Measurements from ENCODE around the gene PTP4A2. TPM values are rescaled to one million over a fixed set of nuclear protein-coding genes. Genes with fewer than 3 reads are reported as not detected.

The PTP4A2 gene
- total and polyA plus RNA-seq, 7 donors: 145 to 327 (median 228) TPM

DNA sequence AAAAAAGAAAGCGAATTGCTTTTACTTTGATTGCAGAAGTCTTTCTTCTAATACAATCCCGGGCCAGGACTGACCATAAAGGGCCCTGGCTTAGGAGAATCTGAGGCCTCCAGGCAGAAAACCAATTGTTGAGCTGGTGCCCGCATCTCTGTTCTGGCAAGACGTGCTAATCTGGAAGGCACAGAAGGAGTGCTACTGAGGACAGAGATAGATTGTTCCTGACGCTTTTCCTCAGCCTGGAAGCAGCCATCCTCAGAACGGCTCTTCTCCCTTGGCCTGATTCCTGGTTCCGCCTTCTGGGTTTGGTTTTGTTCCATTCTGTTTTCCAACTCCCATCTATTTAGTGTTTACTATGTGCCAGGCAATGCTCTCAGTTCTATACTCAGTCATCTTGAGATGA, 77.6 kb downstream of the PTP4A2 start:
- H3K27ac ChIP-seq: no peak overlapping the region
- TF ChIP-seq, protein P1, sequence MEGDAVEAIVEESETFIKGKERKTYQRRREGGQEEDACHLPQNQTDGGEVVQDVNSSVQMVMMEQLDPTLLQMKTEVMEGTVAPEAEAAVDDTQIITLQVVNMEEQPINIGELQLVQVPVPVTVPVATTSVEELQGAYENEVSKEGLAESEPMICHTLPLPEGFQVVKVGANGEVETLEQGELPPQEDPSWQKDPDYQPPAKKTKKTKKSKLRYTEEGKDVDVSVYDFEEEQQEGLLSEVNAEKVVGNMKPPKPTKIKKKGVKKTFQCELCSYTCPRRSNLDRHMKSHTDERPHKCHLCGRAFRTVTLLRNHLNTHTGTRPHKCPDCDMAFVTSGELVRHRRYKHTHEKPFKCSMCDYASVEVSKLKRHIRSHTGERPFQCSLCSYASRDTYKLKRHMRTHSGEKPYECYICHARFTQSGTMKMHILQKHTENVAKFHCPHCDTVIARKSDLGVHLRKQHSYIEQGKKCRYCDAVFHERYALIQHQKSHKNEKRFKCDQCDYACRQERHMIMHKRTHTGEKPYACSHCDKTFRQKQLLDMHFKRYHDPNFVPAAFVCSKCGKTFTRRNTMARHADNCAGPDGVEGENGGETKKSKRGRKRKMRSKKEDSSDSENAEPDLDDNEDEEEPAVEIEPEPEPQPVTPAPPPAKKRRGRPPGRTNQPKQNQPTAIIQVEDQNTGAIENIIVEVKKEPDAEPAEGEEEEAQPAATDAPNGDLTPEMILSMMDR (IDR thresholded peaks at IDR 0.05): no peak
- no peak for TF ChIP-seq POLR2A (IDR thresholded peaks at IDR 0.05)
- no peak for TF ChIP-seq EP300 (IDR thresholded peaks at IDR 0.05)
- no peak for TF ChIP-seq POLR2AphosphoS5 (IDR thresholded peaks at IDR 0.05)
- H3K4me3 ChIP-seq: no peak overlapping the region
- H3K4me1 ChIP-seq: no peaks in the 10 kb centered on the region
- no peaks in the 10 kb centered on the region for H3K27me3 ChIP-seq
- intact Hi-C loops (cut with DNase I): no loop called here
- no peak for DNase-seq
- 87 to 91% methylated on average over 7 of the region's 7 CpGs for WGBS, 2 donors
- no peaks in the 10 kb centered on the region for H3K9me3 ChIP-seq
- no peaks in the 10 kb centered on the region for H3K36me3 ChIP-seq

DNA sequence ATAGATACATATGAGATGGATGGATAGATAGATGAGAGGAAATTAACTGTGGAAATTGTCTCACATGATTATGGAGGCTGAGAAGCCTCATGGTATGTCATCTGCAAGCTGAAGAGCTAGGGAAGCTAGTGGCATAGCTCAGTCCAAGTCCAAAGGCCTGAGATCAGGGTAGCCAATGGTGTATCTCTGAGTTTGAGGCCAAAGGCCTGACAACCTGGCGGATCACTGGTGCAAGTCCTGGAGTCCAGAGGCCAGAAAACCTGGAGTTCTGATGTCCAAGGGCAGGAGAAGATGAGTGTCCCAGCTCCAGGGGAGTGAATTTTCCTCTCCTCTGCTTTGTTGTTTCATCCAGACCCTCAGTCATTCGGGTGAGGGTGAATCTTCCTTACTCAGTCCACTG, 78.4 kb downstream of the PTP4A2 start:
- DNase-seq: no peak
- Histone ChIP-seq H3K27me3 (no peaks in the 10 kb centered on the region), H3K4me3 (no peak overlapping the region), H3K9me3 (no peaks in the 10 kb centered on the region), H3K27ac (no peak overlapping the region), H3K4me1 (no peaks in the 10 kb centered on the region), H3K36me3 (no peaks in the 10 kb centered on the region)
- TF ChIP-seq POLR2A (IDR thresholded peaks at IDR 0.05): no peak
- TF ChIP-seq, protein P1 (IDR thresholded peaks at IDR 0.05): no peak
- TF ChIP-seq POLR2AphosphoS5 (IDR thresholded peaks at IDR 0.05): no peak
- 99 to 100% methylated on average over 2 of the region's 2 CpGs for WGBS, 2 donors
- intact Hi-C loops (cut with DNase I): no loop called here

DNA sequence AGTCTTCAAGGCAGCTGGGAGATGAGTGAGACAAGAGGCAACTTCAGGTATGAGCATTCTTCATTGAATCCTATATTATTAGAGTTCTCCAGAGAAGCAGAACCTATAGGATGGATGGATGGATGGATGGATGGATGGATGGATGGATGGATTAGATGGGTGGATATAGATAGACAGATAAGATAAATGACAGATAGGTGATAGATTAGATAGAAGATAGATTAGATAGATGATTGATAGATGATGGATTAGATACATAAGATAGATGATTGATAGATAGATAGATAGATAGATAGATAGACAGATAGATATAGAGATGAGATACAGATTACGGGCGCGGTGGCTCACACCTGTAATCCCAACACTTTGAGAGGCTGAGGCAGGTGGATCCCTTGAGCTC, 79.1 kb downstream of the PTP4A2 start:
- no peak overlapping the region for H3K27ac ChIP-seq
- intact Hi-C loops (cut with DNase I): no loop called here
- DNase-seq: no peak
- no peaks in the 10 kb centered on the region for H3K36me3 ChIP-seq
- H3K9me3 ChIP-seq: no peaks in the 10 kb centered on the region
- WGBS, 2 donors: 98 to 100% methylated on average over 3 of the region's 3 CpGs
- TF ChIP-seq, protein P1 (IDR thresholded peaks at IDR 0.05): no peak
- TF ChIP-seq EP300 (IDR thresholded peaks at IDR 0.05) (no peak), POLR2AphosphoS5 (IDR thresholded peaks at IDR 0.05) (no peak), POLR2A (IDR thresholded peaks at IDR 0.05) (no peak)
- no peaks in the 10 kb centered on the region for H3K27me3 ChIP-seq
- H3K4me3 ChIP-seq: no peak overlapping the region
- H3K4me1 ChIP-seq: no peaks in the 10 kb centered on the region

DNA sequence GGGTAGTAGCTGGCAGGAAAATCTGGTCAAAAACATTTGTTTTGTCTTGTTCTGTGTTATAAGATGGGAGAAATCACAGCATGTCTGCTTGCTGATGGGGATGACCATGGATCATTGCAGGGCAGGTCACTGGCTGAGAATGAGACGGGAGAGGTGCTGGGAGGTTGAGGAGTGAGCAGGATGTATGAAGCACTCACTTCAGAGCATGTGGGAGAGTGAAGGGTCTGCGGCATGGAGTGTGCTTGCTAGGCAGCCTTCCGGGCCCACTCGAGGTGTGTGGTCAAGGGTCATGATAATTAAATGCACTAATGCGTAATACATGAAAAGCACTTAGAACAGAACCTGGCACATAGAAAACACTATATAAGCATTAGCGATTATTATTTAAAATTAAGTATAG, 80.3 kb downstream of the PTP4A2 start:
- 86 to 88% methylated on average over 6 of the region's 6 CpGs for whole genome bisulfite sequencing, 2 donors
- H3K4me3 ChIP-seq: no peak overlapping the region
- no peaks in the 10 kb centered on the region for H3K36me3 ChIP-seq
- no peaks in the 10 kb centered on the region for H3K4me1 ChIP-seq
- no peak overlapping the region for H3K27ac ChIP-seq
- TF ChIP-seq POLR2A (IDR thresholded peaks at IDR 0.05) (no peak), EP300 (IDR thresholded peaks at IDR 0.05) (no peak), POLR2AphosphoS5 (IDR thresholded peaks at IDR 0.05) (no peak)
- TF ChIP-seq, protein P1 (IDR thresholded peaks at IDR 0.05): no peak
- no peaks in the 10 kb centered on the region for H3K27me3 ChIP-seq
- no peak for DNase-seq
- no peaks in the 10 kb centered on the region for H3K9me3 ChIP-seq
- intact Hi-C loops (cut with DNase I): no loop called here

Other genes starting within 250 kb of the PTP4A2 start
- gene COL16A1, start 234.4 kb downstream of the PTP4A2 start, total RNA-seq: 100 to 1,000 TPM in 2 of 4 donors, 10 to 100 TPM in 2; 43.1 to 271 (median 98.8) TPM
- gene COL16A1, start 234.4 kb downstream of the PTP4A2 start, polyA plus RNA-seq: 10 to 100 TPM in 1 of 3 donors, 1 to 10 TPM in 2; 4.6 to 23.4 (median 4.8) TPM
- 1 to 10 TPM; 1.4 to 3.9 (median 1.5) TPM for gene ADGRB2, start 174.0 kb downstream of the PTP4A2 start, total RNA-seq
- 1 to 10 TPM in 1 of 3 donors, not detected in 2; 1.3 TPM for gene ADGRB2, start 174.0 kb downstream of the PTP4A2 start, polyA plus RNA-seq
- gene SPOCD1, start 122.3 kb downstream of the PTP4A2 start, total RNA-seq: under 1 TPM in 2 of 4 donors, not detected in 2; 0.14 to 0.55 TPM
- gene SPOCD1, start 122.3 kb downstream of the PTP4A2 start, polyA plus RNA-seq: under 1 TPM in 1 of 3 donors, not detected in 2; 0.70 TPM
- 10 to 100 TPM; 67.2 to 80.6 (median 73.6) TPM for gene KHDRBS1, start 75.5 kb upstream of the PTP4A2 start, total RNA-seq
- gene KHDRBS1, start 75.5 kb upstream of the PTP4A2 start, polyA plus RNA-seq: 10 to 100 TPM; 58.0 to 83.7 (median 66.1) TPM
- 1 to 10 TPM; 2.0 to 6.7 (median 3.7) TPM for gene TMEM39B, start 134.6 kb upstream of the PTP4A2 start, total RNA-seq
- 10 to 100 TPM in 1 of 3 donors, 1 to 10 TPM in 2; 3.6 to 11.9 (median 3.7) TPM for gene TMEM39B, start 134.6 kb upstream of the PTP4A2 start, polyA plus RNA-seq
- gene KPNA6, start 169.7 kb upstream of the PTP4A2 start, total RNA-seq: 10 to 100 TPM; 33.4 to 47.0 (median 41.6) TPM
- gene KPNA6, start 169.7 kb upstream of the PTP4A2 start, polyA plus RNA-seq: 10 to 100 TPM in 1 of 3 donors, 1 to 10 TPM in 2; 6.0 to 15.3 (median 9.5) TPM
- gene TXLNA, start 241.3 kb upstream of the PTP4A2 start, total RNA-seq: 10 to 100 TPM; 28.9 to 46.7 (median 36.7) TPM
- 10 to 100 TPM in 2 of 3 donors, 1 to 10 TPM in 1; 9.0 to 35.4 (median 11.6) TPM for gene TXLNA, start 241.3 kb upstream of the PTP4A2 start, polyA plus RNA-seq

Measured in sigmoid colon (tissue), 7 donors.